GM12892 (cell line): ENCODE measurements around the gene AMBRA1.

ENCODE experiments used
- POLR2A ChIP-seq: IDR thresholded peaks from 2 replicates; pipeline ENCODE4 v1.6.1; 2011; ENCODE audit warnings: low read depth, low read length, control low read depth
- TAF1 ChIP-seq: IDR thresholded peaks from 2 replicates; pipeline ENCODE4 v1.6.1; 2011; ENCODE audit warnings: low read depth, mild to moderate bottlenecking, control low read depth, low read length, borderline replicate concordance

DNA sequence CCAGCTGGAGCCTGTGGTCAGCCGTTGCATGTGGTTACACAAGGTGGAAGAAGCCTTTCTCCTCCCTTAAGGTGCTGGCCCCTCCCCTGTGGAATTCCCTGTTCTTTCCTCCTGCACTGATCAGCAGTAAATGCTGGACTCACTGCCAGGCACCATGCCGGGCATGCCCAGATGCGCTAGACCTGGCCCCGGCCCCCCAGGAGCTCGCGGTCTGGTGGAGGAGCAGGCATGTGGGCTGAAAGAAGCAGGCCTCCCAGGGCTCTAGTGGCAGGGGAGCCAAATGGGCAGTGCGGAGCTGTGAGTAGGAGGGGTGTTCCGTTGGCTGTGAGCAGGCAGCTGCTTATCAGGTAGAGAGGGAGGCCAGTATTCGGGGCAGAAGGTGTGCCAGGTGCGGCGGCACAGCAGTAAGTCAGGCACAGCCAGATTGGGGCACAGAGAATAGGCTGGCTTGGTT is 236.3 kb downstream of the AMBRA1 start:
- TF ChIP-seq POLR2A (no peak), TAF1 (no peak)
